Hematopoietic multipotent progenitor cell treated with erythropoietin and hydrocortisone succinate and interleukin-3 and kit ligand, for 15 days (in vitro differentiated cells): Measurements from ENCODE around the gene DNAH2.

Experiments
- DNase-seq: peaks from one replicate; pipeline ENCODE4 v3.0.0-alpha.2; 2015; ENCODE audit warnings: low spot score

Gene DNAH2, protein sequence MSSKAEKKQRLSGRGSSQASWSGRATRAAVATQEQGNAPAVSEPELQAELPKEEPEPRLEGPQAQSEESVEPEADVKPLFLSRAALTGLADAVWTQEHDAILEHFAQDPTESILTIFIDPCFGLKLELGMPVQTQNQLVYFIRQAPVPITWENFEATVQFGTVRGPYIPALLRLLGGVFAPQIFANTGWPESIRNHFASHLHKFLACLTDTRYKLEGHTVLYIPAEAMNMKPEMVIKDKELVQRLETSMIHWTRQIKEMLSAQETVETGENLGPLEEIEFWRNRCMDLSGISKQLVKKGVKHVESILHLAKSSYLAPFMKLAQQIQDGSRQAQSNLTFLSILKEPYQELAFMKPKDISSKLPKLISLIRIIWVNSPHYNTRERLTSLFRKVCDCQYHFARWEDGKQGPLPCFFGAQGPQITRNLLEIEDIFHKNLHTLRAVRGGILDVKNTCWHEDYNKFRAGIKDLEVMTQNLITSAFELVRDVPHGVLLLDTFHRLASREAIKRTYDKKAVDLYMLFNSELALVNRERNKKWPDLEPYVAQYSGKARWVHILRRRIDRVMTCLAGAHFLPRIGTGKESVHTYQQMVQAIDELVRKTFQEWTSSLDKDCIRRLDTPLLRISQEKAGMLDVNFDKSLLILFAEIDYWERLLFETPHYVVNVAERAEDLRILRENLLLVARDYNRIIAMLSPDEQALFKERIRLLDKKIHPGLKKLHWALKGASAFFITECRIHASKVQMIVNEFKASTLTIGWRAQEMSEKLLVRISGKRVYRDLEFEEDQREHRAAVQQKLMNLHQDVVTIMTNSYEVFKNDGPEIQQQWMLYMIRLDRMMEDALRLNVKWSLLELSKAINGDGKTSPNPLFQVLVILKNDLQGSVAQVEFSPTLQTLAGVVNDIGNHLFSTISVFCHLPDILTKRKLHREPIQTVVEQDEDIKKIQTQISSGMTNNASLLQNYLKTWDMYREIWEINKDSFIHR (N-terminal part only)

DNA sequence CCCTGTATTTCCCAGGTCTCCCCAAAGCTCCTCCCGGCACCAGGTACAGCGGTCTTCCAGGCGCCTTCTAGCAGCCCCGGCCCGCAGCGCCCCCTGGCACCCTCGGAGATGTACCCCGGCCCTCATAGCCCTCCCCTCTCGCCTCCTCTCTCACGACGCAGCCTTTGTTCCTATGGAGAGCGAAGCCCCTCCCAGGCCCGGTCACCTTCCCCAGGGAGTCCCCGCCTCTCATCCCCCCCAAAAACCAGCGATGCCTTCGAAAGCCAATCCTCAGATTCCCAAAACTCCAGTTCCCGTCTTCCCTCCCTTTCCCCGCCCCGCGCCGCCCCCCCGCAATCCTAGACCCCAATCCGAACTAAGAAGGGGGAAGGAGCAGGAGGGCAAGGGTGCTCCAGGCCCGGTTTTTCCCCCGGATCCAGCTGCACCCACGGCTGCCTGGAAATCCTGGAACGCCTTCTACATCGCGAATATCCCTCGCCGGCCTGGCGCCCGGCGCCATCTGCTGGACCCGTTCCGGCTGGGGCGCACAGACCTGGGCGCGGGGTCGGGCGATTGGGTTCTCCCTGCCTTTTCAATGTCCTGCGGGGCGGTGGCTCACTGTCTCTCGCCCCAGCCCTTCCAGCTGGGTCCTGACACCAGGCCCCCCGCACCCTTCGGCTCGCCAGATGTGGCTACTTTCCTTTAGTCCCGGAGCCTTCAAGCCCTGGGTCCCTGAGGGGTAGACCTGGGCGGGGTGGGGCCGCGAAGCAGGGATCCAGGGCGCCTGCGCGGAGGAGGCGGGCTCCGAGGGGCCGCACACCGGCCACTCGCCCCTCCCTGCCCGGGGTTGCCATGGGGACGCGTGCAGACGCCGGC is at the start of gene DNAH2:
DNAH2 (plus strand) TSS at position 844 of the 855 bp plus-strand sequence. CDS start 1,991 bp downstream, outside the sequence.
- DNase-seq = no peak

DNA sequence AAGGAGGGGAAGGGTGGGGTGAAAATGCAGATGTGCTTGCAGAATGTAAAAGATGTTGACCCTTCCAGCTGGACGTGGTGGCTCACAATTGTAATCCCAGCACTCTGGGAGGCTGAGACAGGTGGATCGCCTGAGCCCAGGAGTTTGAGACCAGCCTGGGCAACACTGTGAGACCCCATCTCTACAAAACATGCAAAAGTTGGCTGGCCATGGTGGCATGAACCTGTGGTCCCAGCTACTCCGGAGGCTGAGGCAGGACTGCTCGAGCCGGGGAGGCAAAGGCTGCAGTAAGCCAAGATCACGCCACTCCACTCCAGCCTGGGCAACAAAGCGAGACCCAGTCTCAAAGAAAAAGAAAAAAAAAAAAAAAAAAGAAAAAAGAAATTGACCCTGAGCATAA is 49.1 kb upstream of the DNAH2 start:
- DNase-seq = no peak

DNA sequence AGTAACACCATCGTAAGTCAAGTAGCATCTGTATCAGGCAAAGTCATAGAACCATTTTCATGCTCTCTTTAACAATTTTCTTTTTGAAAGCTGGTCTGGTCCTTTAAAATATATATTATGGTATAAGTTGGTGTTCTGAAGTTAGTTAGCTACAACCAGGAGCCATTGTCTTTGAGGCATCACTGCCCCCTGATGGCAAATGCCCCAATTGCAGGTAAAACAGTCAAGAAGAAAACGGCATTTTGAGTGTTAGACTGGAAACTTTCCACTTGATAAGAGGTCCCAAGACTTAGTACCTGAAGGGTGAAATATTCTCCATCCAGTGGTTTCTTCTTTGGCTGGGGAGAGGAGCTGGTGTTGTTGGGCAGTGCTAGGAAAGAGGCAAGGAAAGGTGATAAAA is 44.3 kb upstream of the DNAH2 start:
- DNase-seq = peak; percentile 74

DNA sequence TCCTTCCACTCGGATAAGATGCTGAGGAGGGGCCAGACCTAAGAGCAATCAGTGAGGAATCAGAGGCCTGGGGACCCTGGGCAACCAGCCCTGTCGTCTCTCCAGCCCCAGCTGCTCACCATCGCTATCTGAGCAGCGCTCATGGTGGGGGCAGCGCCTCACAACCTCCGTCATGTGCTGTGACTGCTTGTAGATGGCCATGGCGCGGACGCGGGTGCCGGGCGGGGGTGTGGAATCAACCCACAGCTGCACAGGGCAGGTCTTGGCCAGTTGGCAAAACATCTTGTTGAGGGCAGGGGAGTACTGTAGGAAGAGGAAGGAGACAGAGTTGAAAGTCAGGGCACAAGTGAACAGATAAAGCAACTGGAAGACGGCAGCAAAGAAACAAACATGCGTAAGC is 42.6 kb upstream of the DNAH2 start:
- no peak for DNase-seq

DNA sequence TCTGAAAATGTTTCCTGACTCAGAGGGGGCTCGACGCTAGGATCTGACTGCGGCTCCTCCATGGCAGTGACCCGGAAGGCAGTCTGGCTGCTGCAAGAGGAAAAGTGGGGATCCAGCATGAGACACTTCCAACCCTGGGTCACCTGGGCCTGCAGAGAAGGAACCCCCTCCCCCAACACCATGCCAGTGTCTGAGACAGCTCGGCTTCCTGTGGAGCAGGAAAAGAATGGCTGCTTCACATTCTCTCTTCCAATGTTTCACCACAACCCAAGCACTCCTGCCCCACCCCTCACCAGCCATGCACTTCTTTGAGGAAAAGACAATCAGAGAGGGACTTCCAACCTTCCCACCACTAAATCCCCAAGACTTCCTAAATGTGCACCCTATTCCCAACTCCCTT is 41.0 kb upstream of the DNAH2 start:
- DNase-seq = no peak

DNA sequence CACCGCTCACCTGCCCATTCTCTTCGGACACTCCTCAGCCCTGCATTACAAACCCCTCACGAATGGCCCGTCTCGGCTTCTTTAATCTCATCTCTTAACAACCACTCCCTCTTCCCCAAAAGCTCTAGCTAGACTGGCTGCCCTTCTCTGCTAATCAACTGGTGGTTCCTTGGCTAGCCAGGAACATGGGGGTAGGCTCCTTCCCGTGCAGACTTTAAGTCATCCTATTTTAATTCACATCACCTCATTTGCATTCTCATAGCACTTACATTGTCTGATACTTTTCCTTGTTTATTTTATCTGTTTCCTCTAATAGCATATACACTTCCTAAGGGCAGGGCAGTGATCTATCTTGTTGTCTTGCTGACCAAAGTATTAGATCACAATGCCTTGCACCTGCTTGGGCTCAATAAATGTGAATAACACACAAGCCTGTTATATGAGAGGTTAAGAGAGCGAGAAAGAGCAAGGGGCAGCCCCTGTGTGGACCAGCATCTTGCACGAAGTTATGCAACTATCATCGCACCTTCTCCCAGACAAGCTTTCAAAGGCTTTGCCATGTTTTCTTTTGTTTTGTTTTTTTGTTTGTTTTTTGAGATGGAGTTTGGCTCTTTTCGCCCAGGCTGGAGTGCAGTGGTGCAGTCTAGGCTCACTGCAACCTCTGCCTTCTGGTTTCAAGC is 40.0 kb upstream of the DNAH2 start:
- no peak for DNase-seq

DNA sequence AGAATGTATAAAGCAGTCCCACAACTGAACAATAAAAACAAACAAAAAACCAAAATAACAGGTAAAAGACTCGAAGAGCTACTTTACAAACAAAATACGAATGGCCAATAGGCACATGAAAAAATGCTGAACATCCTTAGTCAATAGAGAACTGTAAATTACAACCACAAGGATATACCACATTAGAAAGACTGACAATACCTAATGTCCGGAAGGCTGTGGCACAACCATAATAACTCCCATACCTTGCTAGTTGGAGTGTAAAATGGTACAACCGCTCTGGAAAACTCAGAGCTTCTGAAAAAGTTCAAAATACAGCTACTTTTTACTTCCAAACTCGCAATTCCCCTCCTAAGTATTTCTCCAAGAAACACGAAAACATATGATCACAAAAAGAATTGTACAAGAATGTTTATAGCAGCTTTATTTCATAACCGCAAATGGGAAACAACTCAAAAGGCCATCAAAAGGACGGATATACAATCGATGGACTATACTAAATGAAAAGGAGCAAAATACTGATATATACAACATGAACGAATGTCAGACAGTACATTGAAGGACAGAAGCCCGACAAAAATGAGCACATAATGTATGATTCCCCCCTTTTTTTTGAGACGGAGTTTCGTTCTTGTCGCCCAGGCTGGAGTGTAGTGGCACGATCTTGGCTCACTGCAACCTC is 32.6 kb upstream of the DNAH2 start:
- peak; percentile 12 for DNase-seq

DNA sequence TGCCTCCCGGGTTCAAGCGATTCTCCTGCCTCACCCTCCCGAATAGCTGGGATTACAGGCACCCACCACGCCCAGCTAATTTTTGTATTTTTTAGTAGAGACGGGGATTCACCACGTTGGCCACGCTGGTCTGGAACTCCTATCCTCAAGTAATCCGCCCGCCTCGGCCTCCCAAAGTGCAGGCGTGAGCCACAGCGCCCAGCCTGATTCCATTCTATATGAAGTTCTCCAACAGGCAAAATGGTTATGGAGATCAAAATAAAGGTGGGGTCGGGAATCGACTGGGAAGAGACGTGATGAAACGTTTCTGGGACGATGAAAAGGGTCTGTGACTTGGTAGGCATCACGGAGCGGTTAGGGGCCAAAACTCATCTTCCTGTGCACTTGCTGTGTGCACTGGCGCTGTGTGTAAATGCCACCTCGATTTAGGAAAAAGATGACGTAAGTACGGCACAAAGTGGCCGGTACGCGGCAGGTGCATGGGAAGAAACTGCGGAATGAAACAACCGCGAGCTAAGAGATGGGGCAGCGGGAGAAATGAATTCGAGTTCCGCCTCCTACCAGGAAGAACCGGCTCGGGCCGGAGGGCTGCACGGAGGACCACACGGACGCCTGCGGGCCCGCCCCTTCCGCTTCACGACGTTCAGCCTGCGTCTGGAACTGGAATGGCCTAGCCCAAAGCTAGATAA is 31.9 kb upstream of the DNAH2 start:
- no peak for DNase-seq

DNA sequence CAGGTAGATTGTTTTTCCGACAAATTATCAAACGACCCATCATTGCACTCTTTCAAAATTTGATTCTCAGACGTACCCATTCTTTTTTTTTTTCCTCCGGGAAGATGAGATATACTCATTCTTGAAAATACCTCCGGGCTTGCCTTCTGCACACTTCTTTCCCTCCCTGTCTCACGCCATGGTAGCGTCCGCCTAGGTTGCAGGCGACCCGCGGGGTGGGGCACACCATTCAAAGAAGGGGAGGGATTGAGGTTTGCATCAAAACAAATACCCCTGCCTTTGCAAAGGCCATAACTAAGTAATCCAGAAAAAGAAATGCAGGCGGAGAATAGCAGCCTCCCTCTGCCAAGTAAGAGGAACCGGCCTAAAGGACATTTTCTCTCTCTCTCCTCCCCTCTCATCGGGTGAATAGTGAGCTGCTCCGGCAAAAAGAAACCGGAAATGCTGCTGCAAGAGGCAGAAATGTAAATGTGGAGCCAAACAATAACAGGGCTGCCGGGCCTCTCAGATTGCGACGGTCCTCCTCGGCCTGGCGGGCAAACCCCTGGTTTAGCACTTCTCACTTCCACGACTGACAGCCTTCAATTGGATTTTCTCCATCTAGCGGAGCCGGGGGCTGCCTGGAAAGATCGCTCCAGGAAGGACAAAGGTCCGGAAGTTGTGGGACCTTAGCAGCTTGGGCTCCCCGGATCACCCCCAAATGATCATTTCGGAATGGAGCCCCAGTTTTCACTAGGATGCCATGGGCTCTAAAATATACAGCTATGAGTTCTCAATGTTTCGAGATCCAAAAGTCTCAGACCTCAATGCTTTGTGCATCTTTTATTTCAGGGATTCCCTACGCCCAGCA is 31.1 kb upstream of the DNAH2 start:
- peak; percentile 91 for DNase-seq

DNA sequence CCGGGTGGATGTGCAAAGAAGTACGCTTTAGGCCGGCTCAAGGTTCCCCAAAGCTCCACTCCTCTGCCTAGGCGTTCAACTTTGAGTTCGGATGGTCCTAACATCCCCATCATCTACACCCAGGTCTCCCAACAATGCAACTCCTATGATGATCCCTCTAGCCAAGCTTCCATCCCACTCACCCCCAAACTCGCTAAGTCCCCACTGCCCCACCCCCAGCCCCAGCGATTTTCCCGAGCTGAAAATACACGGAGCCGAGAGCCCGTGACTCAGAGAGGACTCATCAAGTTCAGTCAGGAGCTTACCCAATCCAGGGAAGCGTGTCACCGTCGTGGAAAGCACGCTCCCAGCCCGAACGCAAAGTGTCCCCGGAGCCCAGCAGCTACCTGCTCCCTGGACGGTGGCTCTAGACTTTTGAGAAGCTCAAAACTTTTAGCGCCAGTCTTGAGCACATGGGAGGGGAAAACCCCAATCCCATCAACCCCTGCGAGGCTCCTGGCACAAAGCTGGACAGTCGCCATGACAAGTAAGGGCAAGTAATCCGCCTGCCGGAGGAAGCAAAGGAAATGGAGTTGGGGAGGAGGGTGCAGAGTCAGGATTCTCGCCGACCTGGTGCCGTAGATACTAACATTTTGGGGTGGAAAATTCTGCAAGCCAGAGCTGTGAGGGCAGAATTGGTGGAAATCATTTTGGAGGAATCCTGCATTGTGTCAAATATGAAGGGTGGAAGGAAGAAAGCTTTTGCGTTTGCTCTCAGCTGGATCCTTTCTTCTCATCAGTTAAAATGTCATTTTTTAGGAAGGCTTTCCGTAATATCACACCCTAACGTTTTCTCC is 30.3 kb upstream of the DNAH2 start, which contains the start of gene TP53:
TP53 (minus strand) TSS at position 419 of the 836 bp plus-strand sequence. CDS start 10,896 bp downstream, outside the sequence.
- DNase-seq = peak; percentile 95

DNA sequence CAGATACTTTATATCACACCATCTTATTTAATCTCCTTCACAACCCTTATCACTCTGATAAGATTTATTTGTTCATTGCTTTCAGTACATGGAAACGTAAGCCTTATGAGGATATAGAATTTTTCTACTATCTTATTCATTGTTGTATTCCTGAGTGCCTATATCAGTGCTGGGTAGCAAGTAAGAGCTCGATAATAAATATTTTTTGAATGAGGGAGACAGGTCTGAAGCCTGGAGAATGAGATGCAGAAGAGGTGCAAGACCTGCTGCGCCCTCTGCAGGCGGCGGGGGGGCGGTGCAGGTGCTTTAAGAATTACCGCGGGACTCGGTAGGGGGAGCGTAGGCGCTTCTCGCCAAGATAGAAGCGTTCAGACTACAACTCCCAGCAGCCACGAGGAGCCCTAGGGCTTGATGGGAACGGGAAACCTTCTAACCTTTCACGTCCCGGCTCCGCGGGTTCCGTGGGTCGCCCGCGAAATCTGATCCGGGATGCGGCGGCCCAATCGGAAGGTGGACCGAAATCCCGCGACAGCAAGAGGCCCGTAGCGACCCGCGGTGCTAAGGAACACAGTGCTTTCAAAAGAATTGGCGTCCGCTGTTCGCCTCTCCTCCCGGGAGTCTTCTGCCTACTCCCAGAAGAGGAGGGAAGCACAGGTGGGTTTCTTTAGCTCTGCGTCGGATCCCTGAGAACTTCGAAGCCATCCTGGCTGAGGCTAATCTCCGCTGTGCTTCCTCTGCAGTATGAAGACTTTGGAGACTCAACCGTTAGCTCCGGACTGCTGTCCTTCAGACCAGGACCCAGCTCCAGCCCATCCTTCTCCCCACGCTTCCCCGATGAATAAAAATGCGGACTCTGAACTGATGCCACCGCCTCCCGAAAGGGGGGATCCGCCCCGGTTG is 29.4 kb upstream of the DNAH2 start, which contains the start of gene WRAP53:
WRAP53 (plus strand) TSS at position 570 of the 900 bp plus-strand sequence; CDS start at position 742, 172 bp downstream.
- DNase-seq = peak; percentile 96

DNA sequence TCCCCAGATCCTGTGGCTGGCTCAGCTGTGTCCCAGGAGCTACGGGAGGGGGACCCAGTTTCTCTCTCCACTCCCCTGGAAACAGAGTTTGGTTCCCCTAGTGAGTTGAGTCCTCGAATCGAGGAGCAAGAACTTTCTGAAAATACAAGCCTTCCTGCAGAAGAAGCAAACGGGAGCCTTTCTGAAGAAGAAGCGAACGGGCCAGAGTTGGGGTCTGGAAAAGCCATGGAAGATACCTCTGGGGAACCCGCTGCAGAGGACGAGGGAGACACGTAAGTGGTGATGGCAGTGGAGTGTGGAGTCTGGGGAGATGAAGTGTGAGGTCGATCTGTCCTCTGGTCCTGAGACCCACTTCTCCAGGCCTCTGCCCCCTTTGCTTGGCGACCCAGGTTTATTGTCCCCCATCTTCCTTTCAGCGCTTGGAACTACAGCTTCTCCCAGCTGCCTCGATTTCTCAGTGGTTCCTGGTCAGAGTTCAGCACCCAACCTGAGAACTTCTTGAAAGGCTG is 28.7 kb upstream of the DNAH2 start:
- no peak for DNase-seq

DNA sequence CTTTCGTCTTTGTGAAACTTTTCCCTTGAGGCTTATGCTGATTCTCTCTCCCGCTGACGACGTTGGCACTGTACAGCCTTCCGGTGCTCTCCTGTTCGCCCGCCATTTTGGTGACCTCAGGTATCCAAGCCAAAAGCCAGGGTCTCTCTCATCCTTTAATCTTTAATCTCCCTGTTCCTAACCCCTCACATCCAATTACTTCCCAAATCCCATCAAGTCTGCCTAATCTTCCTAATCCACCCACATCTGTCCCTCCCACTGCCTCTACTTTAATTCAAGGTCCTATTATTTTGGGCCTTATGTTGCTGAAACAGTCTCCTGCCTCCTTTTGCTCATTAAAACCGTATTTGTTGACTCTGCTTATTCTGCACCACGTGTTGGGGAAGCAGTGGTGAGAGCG is 22.0 kb upstream of the DNAH2 start:
- no peak for DNase-seq

DNA sequence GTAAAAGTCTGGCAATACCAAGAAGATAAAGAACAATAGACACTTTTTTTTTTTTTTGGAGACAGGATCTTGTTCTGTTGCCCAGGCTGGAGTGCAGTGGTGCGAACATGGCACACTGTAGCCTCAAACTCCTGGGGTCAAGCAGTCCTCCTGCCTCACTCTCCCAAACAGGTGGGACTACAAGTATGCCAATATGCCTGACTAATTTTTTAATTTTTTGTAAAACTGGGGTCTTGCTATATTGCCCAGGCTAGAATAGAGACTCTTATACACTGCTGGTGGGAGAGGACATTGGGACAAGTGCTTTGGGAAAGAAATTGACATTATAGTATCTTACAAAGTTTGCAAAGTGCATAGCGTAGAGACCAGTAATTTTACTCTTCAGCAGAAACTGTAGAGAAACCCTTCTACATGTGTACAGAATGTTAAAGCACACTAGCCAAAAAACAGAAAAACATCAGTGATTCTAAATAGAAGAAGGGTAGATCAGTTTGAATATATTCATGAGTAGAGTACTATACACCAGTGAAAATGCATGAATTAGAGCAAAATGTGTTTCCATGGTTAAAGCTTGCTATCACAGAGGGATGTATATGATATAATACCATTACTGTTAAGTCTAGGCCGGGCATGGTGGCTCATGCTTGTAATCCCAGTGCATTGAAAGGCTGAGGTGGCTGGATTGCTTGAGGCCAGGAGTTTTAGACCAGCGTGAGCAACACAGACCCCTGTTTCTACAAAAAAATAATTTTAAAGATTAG is 19.5 kb upstream of the DNAH2 start:
- DNase-seq = no peak

DNA sequence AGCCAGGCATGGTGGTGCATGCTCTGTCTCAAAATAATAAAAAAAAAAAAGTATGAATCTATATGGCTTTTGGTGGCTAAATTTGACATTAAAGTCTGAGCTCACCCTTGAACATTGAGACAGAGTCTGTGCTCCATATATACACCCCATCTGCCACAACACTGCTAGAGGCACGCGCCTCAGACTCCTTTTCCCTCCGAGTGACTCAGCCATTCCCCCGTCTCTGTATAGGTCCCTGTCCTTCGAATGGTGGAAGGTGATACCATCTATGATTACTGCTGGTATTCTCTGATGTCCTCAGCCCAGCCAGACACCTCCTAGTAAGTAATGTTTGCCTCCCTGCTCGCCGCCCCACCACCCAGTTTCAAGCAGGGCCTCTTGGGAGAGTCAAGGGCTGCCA is 17.0 kb upstream of the DNAH2 start:
- no peak for DNase-seq

DNA sequence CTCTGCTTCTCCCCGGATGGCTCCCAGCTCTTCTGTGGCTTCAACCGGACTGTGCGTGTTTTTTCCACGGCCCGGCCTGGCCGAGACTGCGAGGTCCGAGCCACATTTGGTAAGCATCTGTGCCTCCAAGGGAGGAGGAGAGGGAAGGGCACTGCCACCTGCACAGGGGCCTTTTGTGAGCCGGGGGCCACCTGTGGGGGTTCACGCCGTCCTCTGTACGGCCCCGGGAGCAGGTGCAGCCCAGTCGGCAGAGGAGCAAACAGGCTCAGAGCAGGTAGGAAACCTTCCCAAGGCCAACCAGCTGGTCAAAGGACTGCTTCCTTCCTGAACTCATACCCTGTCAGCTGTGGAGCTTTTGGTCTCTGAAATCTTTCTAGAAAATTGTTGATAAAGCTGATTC is 15.9 kb upstream of the DNAH2 start:
- no peak for DNase-seq
